ENCODE data around the gene HIP1. TPM values are rescaled to one million over a fixed set of nuclear protein-coding genes. Genes with fewer than 3 reads are reported as not detected.
A peak's percentile ranks its signal among the peaks of the same experiment; 100 is the strongest.
"Not testable (repeated sequence)": the region's sequence is repeated elsewhere in the genome, so short reads cannot be mapped to it uniquely, and the experiment has no call there.

HIP1 gene
- total and polyA plus RNA-seq, 4 donors, result 10.2 to 51.2 (median 28.6) TPM

DNA sequence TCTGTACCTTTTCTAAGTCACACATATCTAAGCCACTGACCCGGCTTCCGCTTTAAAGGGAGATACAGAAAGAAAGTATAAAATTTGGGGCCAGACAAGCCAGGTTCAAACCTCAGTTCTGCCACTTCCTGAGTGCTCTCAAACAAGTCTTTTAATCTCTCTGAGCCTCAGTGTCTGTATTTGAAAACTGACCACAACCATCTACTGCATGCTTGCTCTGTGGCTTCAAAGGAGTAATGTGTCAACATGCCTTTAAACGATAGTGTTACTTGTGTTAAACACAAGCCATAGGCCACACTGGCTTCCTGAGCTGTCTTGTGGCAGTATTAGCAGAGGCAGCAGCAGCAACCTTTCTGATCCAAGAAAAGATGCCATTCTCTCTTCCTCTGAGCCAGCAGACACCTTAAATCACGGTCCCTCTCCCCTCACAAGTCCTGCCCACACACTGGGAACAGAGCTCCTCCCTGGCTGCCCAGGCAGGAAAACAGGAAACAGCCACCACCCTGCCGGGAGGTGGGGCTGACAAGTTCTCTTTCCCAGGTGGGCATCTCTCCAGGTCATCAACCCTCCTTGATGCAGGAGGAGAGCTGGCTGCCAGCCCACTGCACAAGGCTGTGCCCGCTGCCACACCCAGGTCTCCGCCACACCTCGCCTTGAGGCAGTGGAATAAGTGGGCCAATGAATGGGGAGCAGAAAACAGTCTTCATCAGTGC is 10.7 kb downstream of the HIP1 start:
- TF ChIP-seq, protein P1, sequence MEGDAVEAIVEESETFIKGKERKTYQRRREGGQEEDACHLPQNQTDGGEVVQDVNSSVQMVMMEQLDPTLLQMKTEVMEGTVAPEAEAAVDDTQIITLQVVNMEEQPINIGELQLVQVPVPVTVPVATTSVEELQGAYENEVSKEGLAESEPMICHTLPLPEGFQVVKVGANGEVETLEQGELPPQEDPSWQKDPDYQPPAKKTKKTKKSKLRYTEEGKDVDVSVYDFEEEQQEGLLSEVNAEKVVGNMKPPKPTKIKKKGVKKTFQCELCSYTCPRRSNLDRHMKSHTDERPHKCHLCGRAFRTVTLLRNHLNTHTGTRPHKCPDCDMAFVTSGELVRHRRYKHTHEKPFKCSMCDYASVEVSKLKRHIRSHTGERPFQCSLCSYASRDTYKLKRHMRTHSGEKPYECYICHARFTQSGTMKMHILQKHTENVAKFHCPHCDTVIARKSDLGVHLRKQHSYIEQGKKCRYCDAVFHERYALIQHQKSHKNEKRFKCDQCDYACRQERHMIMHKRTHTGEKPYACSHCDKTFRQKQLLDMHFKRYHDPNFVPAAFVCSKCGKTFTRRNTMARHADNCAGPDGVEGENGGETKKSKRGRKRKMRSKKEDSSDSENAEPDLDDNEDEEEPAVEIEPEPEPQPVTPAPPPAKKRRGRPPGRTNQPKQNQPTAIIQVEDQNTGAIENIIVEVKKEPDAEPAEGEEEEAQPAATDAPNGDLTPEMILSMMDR (IDR thresholded peaks at IDR 0.05; ENCODE audit: control extremely low read depth, extremely low read depth), result no peak
- Histone ChIP-seq H3K9me3 (ENCODE audit: control insufficient read depth in 4 of 4, insufficient read depth in 3 of 4, low read length in 3 of 4) (no peaks in the 10 kb centered on the region), H3K27ac (ENCODE audit: low read depth in 1 of 2, low read length in 1 of 2) (peak overlapping the region in 1 of 2 donors; percentile 86), H3K9ac (ENCODE audit: insufficient read depth in 1 of 2, low read length in 2 of 2) (no peak overlapping the region), H3K36me3 (ENCODE audit: control insufficient read depth in 4 of 4, insufficient read depth in 4 of 4, low read length in 4 of 4) (no peaks in the 10 kb centered on the region), H3K4me1 (ENCODE audit: control insufficient read depth in 5 of 5, insufficient read depth in 5 of 5, low read length in 5 of 5) (peaks cover 0 to 6% (median 0%) of the 10 kb centered on the region in 5 donors), H3K4me3 (no peak overlapping the region), H3K27me3 (ENCODE audit: control insufficient read depth in 3 of 3, insufficient read depth in 3 of 3, low read length in 2 of 3) (no peaks in the 10 kb centered on the region)
- DNase-seq, result peak in 1 of 3 donors; percentile 46
- peak; percentile 77 for ATAC-seq (ENCODE audit: insufficient read depth, low FRiP score)
- WGBS, 2 donors, result 36 to 46% methylated on average over 8 of the region's 8 CpGs

DNA sequence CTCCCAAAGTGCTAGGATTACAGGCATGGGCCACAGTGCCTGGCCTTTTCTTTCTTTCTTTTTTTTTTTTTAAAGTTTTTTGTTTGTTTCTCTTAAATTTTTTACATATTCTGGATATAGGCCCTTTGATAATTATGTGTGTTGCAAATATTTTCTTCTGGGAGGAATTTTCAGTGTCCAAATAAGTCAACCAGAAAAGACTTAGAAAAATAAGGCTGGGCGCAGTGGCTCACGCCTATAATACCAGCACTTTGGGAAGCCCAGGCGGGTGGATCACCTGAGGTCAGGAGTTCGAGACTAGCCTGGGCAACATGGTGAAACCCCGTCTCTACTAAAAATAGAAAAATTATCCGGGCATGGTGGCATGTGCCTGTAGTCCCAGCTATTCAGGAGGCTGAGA is 11.4 kb downstream of the HIP1 start:
- not testable (repeated sequence) for H3K9me3 ChIP-seq (ENCODE audit: control insufficient read depth in 4 of 4, insufficient read depth in 3 of 4, low read length in 3 of 4); H3K27ac ChIP-seq (ENCODE audit: low read depth in 1 of 2, low read length in 1 of 2); H3K9ac ChIP-seq (ENCODE audit: insufficient read depth in 1 of 2, low read length in 2 of 2); H3K4me3 ChIP-seq; ATAC-seq (ENCODE audit: insufficient read depth, low FRiP score); H3K4me1 ChIP-seq (ENCODE audit: control insufficient read depth in 5 of 5, insufficient read depth in 5 of 5, low read length in 5 of 5); H3K36me3 ChIP-seq (ENCODE audit: control insufficient read depth in 4 of 4, insufficient read depth in 4 of 4, low read length in 4 of 4); H3K27me3 ChIP-seq (ENCODE audit: control insufficient read depth in 3 of 3, insufficient read depth in 3 of 3, low read length in 2 of 3)
- DNase-seq, result peak in 1 of 3 donors; percentile 43
- WGBS, 2 donors, result 71 to 86% methylated on average over 6 of the region's 6 CpGs

GRCh38 chr7:75725306-75725705 is 13.4 kb downstream of the HIP1 start:
- 64 to 81% methylated on average over 6 of the region's 6 CpGs for WGBS, 2 donors

DNA sequence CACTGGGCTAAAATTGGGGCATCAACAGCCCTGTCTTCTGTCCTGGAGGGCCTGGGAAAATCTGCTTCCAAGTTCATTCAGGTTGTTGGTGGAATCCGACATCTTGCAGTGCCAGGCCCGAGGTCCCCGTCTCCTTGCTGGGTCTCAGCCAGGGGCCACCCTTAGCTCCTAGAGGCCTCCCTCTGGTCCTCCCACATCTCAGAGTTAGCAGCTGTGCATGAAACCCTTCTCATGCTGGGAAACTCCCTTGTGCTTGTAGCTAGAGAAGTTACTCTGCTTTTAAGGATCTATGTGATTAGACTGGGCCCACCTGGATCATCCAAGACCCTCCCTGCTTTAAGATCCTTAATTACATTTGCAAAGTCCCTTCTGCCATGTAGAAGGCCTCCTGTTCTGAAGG is 15.3 kb downstream of the HIP1 start:
- H3K9ac ChIP-seq (ENCODE audit: insufficient read depth in 1 of 2, low read length in 2 of 2), result no peak overlapping the region
- H3K36me3 ChIP-seq (ENCODE audit: control insufficient read depth in 4 of 4, insufficient read depth in 4 of 4, low read length in 4 of 4), result no peaks in the 10 kb centered on the region
- 85 to 90% methylated on average over 3 of the region's 3 CpGs for WGBS, 2 donors
- peaks cover 0 to 6% (median 0%) of the 10 kb centered on the region in 5 donors for H3K4me1 ChIP-seq (ENCODE audit: control insufficient read depth in 5 of 5, insufficient read depth in 5 of 5, low read length in 5 of 5)
- TF ChIP-seq, protein P1 (IDR thresholded peaks at IDR 0.05; ENCODE audit: control extremely low read depth, extremely low read depth), result no peak
- ATAC-seq (ENCODE audit: insufficient read depth, low FRiP score) (no peak), DNase-seq (no peak)
- no peaks in the 10 kb centered on the region for H3K9me3 ChIP-seq (ENCODE audit: control insufficient read depth in 4 of 4, insufficient read depth in 3 of 4, low read length in 3 of 4)
- H3K27me3 ChIP-seq (ENCODE audit: control insufficient read depth in 3 of 3, insufficient read depth in 3 of 3, low read length in 2 of 3), result no peaks in the 10 kb centered on the region
- H3K27ac ChIP-seq (ENCODE audit: low read depth in 1 of 2, low read length in 1 of 2), result no peak overlapping the region
- no peak overlapping the region for H3K4me3 ChIP-seq

More at GRCh38 chr7:75725306-75725705, 13.4 kb downstream of the HIP1 start:
- no peaks in the 10 kb centered on the region for H3K36me3 ChIP-seq (ENCODE audit: control insufficient read depth in 4 of 4, insufficient read depth in 4 of 4, low read length in 4 of 4)
- no peak for DNase-seq
- no peaks in the 10 kb centered on the region for H3K27me3 ChIP-seq (ENCODE audit: control insufficient read depth in 3 of 3, insufficient read depth in 3 of 3, low read length in 2 of 3)
- no peak overlapping the region for H3K27ac ChIP-seq (ENCODE audit: low read depth in 1 of 2, low read length in 1 of 2)
- H3K4me1 ChIP-seq (ENCODE audit: control insufficient read depth in 5 of 5, insufficient read depth in 5 of 5, low read length in 5 of 5), result peaks cover 0 to 7% (median 0%) of the 10 kb centered on the region in 5 donors
- TF ChIP-seq, protein P1 (IDR thresholded peaks at IDR 0.05; ENCODE audit: control extremely low read depth, extremely low read depth), result no peak
- no peak overlapping the region for H3K4me3 ChIP-seq
- H3K9ac ChIP-seq (ENCODE audit: insufficient read depth in 1 of 2, low read length in 2 of 2), result no peak overlapping the region
- no peaks in the 10 kb centered on the region for H3K9me3 ChIP-seq (ENCODE audit: control insufficient read depth in 4 of 4, insufficient read depth in 3 of 4, low read length in 3 of 4)
- no peak for ATAC-seq (ENCODE audit: insufficient read depth, low FRiP score)
